ENCODE results near the gene B2M.

Gene B2M

GRCh38 chr15:44711096-44711742 lies at the start of gene B2M, which contains the start of gene PATL2:
Gene B2M (plus strand): TSS chr15:44711517. CDS start chr15:44711547, 30 bp downstream.
Gene PATL2 (minus strand): TSS chr15:44711323. CDS start chr15:44676490, 34,833 bp downstream.
- Histone ChIP-seq H3K27ac (ENCODE audit: low read length) (no peak within 1 kb of the TSS), H3K4me1 (ENCODE audit: insufficient read depth, low read length) (peaks cover 5% of the 10 kb centered on the region; the same call in 1 of the 2 replicates), H3K9me3 (ENCODE audit: insufficient read depth, low read depth, low read length) (no peaks in the 10 kb centered on the region), H3K4me3 (ENCODE audit: low read length) (peak within 1 kb of the TSS; percentile 87), H3K9ac (ENCODE audit: low read depth, low read length) (peak within 1 kb of the TSS; percentile 80), H3K36me3 (ENCODE audit: insufficient read depth, low read depth, low read length) (peaks cover 9% of the 10 kb centered on the region), H3K27me3 (ENCODE audit: insufficient read depth, low read length) (peaks cover 17% of the 10 kb centered on the region)

- no peaks in the 10 kb centered on the region for H3K9me3 ChIP-seq (ENCODE audit: insufficient read depth, low read depth, low read length)
- no peak overlapping the region for H3K27ac ChIP-seq (ENCODE audit: low read length)
- no peaks in the 10 kb centered on the region for H3K27me3 ChIP-seq (ENCODE audit: insufficient read depth, low read length)
- no peak overlapping the region for H3K9ac ChIP-seq (ENCODE audit: low read depth, low read length)
- peaks cover 2% of the 10 kb centered on the region; the same call in 1 of the 2 replicates for H3K4me1 ChIP-seq (ENCODE audit: insufficient read depth, low read length)
- peaks cover 22% of the 10 kb centered on the region for H3K36me3 ChIP-seq (ENCODE audit: insufficient read depth, low read depth, low read length)
- H3K4me3 ChIP-seq (ENCODE audit: low read length) = no peak overlapping the region
Measured at GRCh38 chr15:44661576-44661975, 49.7 kb upstream of the B2M start.

- Histone ChIP-seq H3K27me3 (ENCODE audit: insufficient read depth, low read length) (no peaks in the 10 kb centered on the region), H3K4me3 (ENCODE audit: low read length) (peak overlapping the region; percentile 92), H3K4me1 (ENCODE audit: insufficient read depth, low read length) (peaks cover 5% of the 10 kb centered on the region; the same call in 1 of the 2 replicates), H3K27ac (ENCODE audit: low read length) (peak overlapping the region; percentile 96), H3K9ac (ENCODE audit: low read depth, low read length) (peak overlapping the region; percentile 95), H3K36me3 (ENCODE audit: insufficient read depth, low read depth, low read length) (peaks cover 13% of the 10 kb centered on the region), H3K9me3 (ENCODE audit: insufficient read depth, low read depth, low read length) (no peaks in the 10 kb centered on the region)
Measured at GRCh38 chr15:44662478-44663409, 48.6 kb upstream of the B2M start.

- H3K9me3 ChIP-seq (ENCODE audit: insufficient read depth, low read depth, low read length) = no peaks in the 10 kb centered on the region
- H3K36me3 ChIP-seq (ENCODE audit: insufficient read depth, low read depth, low read length) = peaks cover 13% of the 10 kb centered on the region
- H3K27ac ChIP-seq (ENCODE audit: low read length) = peak within 1 kb of the TSS; percentile 96
- peaks cover 5% of the 10 kb centered on the region; the same call in 1 of the 2 replicates for H3K4me1 ChIP-seq (ENCODE audit: insufficient read depth, low read length)
- H3K9ac ChIP-seq (ENCODE audit: low read depth, low read length) = peak within 1 kb of the TSS; percentile 95
- peak within 1 kb of the TSS; percentile 92 for H3K4me3 ChIP-seq (ENCODE audit: low read length)
- no peaks in the 10 kb centered on the region for H3K27me3 ChIP-seq (ENCODE audit: insufficient read depth, low read length)
Measured at GRCh38 chr15:44663410-44664308, 47.7 kb upstream of the B2M start, which contains the start of gene SPG11. Gene SPG11 (minus strand): TSS chr15:44663662. CDS start chr15:44663647, 15 bp downstream.

GRCh38 chr15:44666210-44667038 lies 44.9 kb upstream of the B2M start:
- no peak overlapping the region for H3K9ac ChIP-seq (ENCODE audit: low read depth, low read length)
- no peaks in the 10 kb centered on the region for H3K36me3 ChIP-seq (ENCODE audit: insufficient read depth, low read depth, low read length)
- no peaks in the 10 kb centered on the region for H3K27me3 ChIP-seq (ENCODE audit: insufficient read depth, low read length)
- H3K4me1 ChIP-seq (ENCODE audit: insufficient read depth, low read length) = peaks cover 5% of the 10 kb centered on the region; the same call in 1 of the 2 replicates
- no peaks in the 10 kb centered on the region for H3K9me3 ChIP-seq (ENCODE audit: insufficient read depth, low read depth, low read length)
- no peak overlapping the region for H3K4me3 ChIP-seq (ENCODE audit: low read length)
- no peak overlapping the region for H3K27ac ChIP-seq (ENCODE audit: low read length)

- Histone ChIP-seq H3K27me3 (ENCODE audit: insufficient read depth, low read length) (no peaks in the 10 kb centered on the region), H3K4me1 (ENCODE audit: insufficient read depth, low read length) (peaks cover 5% of the 10 kb centered on the region; the same call in 1 of the 2 replicates), H3K4me3 (ENCODE audit: low read length) (no peak overlapping the region), H3K36me3 (ENCODE audit: insufficient read depth, low read depth, low read length) (no peaks in the 10 kb centered on the region), H3K27ac (ENCODE audit: low read length) (no peak overlapping the region), H3K9me3 (ENCODE audit: insufficient read depth, low read depth, low read length) (no peaks in the 10 kb centered on the region), H3K9ac (ENCODE audit: low read depth, low read length) (no peak overlapping the region)
Measured at GRCh38 chr15:44667039-44667360, 44.3 kb upstream of the B2M start.

DNA sequence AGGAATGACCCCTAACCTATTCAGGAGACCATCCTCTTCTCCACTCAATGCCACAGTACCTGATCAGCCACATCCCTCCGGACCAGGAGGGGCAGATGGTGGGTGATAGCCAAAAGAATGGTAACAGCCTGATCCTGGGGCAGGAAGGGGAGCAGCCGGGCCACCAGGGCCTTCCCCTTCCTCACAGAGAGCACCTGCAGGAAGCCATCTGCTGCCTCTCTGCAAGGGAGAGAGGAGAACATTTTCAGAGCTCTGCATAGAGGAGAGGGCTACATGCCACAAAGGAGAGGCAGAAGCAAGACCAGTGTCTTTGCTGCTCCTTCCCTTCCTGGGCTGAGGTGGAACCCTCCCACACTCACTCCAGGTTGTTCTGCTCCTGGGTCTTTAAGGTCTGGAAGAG lies 42.4 kb upstream of the B2M start:
- Histone ChIP-seq H3K36me3 (ENCODE audit: insufficient read depth, low read depth, low read length) (no peaks in the 10 kb centered on the region), H3K4me3 (ENCODE audit: low read length) (no peak overlapping the region), H3K4me1 (ENCODE audit: insufficient read depth, low read length) (peaks cover 2% of the 10 kb centered on the region; the same call in 1 of the 2 replicates), H3K27ac (ENCODE audit: low read length) (no peak overlapping the region), H3K9me3 (ENCODE audit: insufficient read depth, low read depth, low read length) (no peaks in the 10 kb centered on the region), H3K9ac (ENCODE audit: low read depth, low read length) (no peak overlapping the region), H3K27me3 (ENCODE audit: insufficient read depth, low read length) (no peaks in the 10 kb centered on the region)

GRCh38 chr15:44670087-44670950 lies 41.0 kb upstream of the B2M start:
- H3K36me3 ChIP-seq (ENCODE audit: insufficient read depth, low read depth, low read length) = no peaks in the 10 kb centered on the region
- H3K4me1 ChIP-seq (ENCODE audit: insufficient read depth, low read length) = 0 out of 2 replicates have a peak, but pooled peaks cover 2% of the 10 kb centered on the region
- H3K27me3 ChIP-seq (ENCODE audit: insufficient read depth, low read length) = no peaks in the 10 kb centered on the region
- no peak overlapping the region for H3K4me3 ChIP-seq (ENCODE audit: low read length)
- H3K9me3 ChIP-seq (ENCODE audit: insufficient read depth, low read depth, low read length) = no peaks in the 10 kb centered on the region
- H3K9ac ChIP-seq (ENCODE audit: low read depth, low read length) = no peak overlapping the region
- no peak overlapping the region for H3K27ac ChIP-seq (ENCODE audit: low read length)

GRCh38 chr15:44673639-44674038 lies 37.7 kb upstream of the B2M start:
- H3K27ac ChIP-seq (ENCODE audit: low read length) = no peak overlapping the region

GRCh38 chr15:44675911-44676310 lies 35.4 kb upstream of the B2M start:
- H3K9ac ChIP-seq (ENCODE audit: low read depth, low read length) = no peak overlapping the region
- H3K9me3 ChIP-seq (ENCODE audit: insufficient read depth, low read depth, low read length) = no peaks in the 10 kb centered on the region
- H3K4me3 ChIP-seq (ENCODE audit: low read length) = no peak overlapping the region
- no peaks in the 10 kb centered on the region for H3K4me1 ChIP-seq (ENCODE audit: insufficient read depth, low read length)
- H3K27me3 ChIP-seq (ENCODE audit: insufficient read depth, low read length) = no peaks in the 10 kb centered on the region
- no peaks in the 10 kb centered on the region for H3K36me3 ChIP-seq (ENCODE audit: insufficient read depth, low read depth, low read length)
- H3K27ac ChIP-seq (ENCODE audit: low read length) = no peak overlapping the region

More at GRCh38 chr15:44673639-44674038, 37.7 kb upstream of the B2M start:
- no peak overlapping the region for H3K4me3 ChIP-seq (ENCODE audit: low read length)
- H3K4me1 ChIP-seq (ENCODE audit: insufficient read depth, low read length) = no peaks in the 10 kb centered on the region
- no peaks in the 10 kb centered on the region for H3K27me3 ChIP-seq (ENCODE audit: insufficient read depth, low read length)
- H3K9me3 ChIP-seq (ENCODE audit: insufficient read depth, low read depth, low read length) = no peaks in the 10 kb centered on the region
- H3K9ac ChIP-seq (ENCODE audit: low read depth, low read length) = no peak overlapping the region
- no peaks in the 10 kb centered on the region for H3K36me3 ChIP-seq (ENCODE audit: insufficient read depth, low read depth, low read length)

Data from iPS-20b (cell line).